GM18870 (cell line): ENCODE measurements around the gene SESN1.

Experiments
- ATAC-seq: cut with Tn5 transposase; IDR thresholded peaks from one replicate; pipeline ENCODE4 v1.9.1; 2021; ENCODE audit warnings: moderate library complexity; ENCODE audit not compliant: unreplicated experiment

Gene SESN1

DNA sequence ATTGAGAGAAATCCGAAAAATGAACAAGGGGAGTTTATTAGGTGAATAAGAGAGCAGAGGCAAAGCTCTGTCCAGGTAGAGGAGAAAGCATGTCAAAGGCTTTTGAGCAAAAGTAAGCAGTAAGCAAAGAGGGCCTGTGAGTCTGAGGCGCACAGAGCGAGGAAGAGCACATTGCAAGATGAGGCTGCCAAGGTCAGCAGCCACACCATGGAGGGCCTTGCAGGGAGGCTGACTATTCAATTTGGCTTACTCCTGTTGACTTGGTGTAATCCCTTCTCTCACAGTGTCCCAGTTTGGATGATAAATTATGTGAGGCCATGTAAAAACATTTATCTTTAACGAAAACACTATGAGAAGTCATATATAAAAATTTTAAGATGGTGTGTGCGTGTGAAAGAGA is 32.4 kb downstream of the SESN1 start:
- no peak for ATAC-seq

DNA sequence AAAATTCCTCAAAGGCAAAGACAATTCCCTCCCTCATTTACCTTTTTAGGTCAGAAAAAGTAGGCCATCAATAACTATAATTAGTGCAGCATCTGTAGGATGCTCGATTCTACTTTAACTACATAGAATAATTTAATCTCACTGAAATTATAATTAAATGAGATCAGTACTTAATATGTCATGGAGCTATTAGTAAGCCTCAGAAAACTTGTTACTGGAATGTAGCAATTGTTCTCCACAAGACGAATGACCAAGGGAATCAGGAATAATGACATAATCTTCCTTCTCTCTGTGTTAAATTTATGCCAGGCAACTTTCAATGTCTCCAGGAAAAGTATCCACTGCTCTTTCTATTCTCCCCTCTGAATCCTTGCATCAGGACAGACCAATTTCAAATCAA is 34.1 kb downstream of the SESN1 start:
- no peak for ATAC-seq

DNA sequence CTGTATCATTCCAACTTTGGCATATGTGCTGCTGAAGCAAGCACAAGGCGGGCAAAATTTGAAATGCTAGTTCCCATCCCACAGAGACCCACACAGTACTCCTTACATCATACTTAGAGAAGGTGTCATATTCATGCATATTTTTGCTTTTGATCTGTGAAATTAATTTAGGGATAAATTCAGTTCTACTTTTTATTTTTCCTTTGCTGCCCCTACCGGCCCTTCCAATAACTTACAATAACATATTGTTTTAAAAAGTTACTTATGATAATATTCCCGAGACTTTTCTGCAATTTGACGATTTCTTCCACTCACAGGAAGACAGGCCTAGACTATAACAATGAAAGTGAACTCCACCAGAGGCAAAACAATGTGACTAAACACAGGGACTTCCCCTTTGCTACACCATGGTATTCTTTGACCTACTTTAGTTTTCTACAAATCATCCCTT is 35.0 kb downstream of the SESN1 start:
- ATAC-seq: no peak

DNA sequence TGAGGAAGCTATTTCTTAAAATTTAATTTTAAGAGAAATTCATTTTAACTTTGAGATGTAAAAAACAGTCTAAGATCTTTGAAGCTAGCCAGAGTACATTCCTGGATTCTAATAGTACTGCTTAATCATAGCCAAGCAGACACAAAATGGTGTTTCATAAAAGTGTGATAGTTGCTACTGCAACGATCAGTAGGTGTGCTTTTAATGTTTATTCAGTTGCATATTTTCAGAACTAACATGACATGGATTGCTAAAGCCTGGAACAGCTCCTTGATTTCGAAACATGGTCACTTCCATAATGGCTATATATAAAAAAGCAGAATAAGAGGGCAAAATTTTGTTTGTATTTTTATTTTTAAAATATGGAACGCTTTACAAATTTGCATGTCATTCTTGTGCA is 35.5 kb downstream of the SESN1 start:
- ATAC-seq: no peak

DNA sequence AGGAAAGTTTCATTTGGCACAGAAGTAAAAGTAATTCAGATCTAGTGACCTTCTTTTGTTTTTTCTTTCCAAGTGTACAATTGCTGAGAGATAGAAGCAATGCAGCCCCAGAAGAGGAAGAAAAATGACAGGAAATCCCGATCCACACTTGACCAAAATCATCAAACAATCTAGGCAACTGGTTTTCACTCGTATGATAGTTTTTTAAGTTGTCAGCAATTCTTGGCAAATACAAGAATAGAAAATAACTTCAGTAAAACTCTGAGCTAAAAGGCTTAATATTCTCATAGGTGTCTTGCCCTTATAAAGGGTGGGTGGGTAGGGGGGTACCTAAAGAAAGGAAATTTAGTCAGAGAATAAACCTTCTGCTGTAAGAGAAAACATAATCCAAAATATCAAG is 36.0 kb downstream of the SESN1 start:
- ATAC-seq: no peak

DNA sequence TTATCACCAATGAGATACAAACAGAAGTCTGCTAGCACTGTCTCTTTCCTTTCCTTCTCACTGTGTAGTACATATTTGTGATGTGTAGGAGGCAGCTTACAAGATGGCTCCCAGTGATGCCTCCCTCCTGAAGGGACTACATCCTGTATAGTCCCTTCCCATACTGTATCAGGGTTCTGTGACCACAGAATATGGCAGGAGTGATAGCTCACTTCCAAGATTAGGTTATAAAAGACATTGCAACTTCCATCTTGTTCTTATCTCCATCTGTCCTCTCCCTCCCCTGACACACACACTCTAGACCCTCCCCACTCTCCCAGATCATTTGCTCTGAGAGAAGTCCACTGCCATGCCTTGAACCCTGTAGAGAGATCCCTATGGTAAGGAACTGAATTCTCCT is 38.0 kb downstream of the SESN1 start:
- no peak for ATAC-seq

DNA sequence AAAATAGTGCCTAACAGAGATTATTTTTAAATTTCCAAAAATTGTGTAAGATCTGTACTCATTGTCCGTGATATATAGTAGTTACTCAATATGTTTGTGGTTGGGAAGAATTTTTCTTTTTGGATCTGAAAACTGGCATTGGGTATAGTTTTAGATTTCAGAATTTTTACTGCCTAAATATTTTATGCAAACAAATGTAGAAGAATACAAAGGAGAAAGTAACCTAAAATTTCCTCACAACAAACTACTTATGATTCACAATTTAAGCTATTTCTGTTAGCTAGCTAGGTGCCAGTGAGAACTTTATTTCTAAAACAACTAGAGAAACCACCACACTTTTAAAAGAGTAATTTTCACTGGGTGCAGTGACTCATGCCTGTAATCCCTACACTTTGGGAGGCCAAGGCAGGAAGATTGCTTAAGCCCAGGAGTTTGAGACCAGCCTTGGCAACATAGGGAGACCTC is 38.8 kb downstream of the SESN1 start:
- ATAC-seq: no peak

DNA sequence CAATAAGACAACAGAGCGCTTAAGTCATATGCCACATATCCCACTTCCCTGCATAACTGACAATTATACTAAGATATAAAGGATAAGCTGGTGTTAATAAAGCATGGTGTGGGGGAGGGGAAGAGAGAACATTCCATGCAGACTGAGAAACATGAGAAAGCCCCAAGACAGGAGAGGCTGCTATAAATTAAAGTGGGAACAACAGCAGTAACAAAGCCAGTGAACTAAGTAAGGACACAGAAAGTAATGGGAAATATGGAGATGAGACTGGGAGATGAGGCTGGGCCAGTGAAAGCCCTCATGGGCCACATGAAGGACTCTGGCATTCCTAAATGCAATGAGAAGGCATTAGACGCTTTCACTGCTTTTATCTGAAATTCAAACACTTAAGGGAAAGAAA is 41.3 kb downstream of the SESN1 start:
- no peak for ATAC-seq

DNA sequence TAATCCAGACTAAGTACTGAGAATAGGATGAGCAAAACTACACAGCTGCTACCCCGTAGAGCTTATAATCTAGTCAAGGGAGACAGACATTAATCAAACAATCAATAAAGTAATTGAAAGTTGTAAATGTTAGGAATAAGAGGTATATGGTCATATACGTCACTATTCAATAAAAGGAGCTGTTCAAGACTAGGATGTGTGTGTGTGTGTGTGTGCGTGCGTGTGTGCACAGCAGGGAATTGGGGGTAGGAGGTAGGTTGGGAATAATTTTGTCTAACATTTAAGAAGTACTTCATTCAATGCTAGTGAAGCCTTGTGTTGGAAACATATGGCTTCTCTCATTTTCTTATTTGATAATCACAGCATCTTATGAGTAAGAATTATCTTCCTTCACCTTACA is 41.8 kb downstream of the SESN1 start:
- ATAC-seq: no peak

DNA sequence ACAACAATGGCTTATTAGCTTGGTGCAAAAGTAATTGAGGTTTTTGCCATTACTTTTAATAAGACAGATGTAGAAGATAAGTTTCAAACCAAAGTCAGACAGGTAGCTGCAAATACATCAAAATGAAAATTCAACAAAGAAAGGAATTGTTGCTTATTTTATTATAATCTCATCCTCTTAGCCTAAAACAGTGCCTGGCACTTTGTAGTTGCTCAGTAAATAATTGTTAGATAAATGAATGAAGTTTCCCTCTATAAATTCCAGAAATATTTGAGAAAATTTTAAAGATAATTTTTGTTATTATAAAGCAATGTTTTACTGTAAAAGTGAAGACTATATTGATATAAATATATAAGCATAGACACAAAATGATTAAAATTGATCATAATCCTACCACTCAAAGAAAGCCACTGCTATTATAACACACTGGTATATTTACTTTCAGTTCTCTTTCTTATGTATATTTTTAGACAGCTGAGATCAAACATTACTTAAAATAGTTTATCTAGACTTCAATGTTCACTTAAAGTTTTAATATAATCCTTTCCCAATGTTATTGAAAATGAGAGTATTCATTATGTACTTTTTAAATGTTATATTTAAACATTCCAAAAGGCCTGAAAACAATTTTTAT is 42.5 kb downstream of the SESN1 start:
- ATAC-seq: no peak

DNA sequence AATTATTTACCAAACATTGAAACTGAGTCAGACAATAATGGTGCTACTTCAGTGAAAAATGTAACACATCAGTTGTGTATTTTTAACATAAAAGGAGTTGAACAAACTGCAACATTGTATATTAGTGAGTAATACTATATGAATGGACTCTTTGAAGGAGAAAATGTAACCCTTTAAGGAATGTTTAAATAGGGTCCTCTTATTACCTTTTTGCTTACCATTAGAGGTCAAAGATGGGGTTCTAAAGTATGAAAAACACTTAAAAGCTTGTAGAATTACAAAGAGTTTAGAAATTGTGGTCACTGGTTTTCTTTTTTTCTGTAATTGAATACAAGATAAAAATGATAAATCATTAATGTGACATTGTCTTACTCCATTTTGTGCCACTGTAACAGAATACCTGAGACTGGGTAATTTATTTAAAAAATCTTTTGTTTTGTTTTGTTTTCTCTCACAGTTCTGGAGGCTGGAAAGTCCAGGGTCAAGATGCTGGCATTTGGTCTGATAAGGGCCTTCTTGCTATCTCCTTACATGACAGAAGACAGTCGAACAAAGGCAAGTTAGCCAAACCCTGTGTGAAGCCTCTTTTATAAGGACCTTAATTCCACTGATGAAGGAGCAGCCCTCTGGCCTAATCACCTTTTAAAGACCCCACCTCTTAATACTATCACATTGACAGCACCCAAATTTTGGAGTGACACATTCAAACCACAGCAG is 43.2 kb downstream of the SESN1 start:
- no peak for ATAC-seq

DNA sequence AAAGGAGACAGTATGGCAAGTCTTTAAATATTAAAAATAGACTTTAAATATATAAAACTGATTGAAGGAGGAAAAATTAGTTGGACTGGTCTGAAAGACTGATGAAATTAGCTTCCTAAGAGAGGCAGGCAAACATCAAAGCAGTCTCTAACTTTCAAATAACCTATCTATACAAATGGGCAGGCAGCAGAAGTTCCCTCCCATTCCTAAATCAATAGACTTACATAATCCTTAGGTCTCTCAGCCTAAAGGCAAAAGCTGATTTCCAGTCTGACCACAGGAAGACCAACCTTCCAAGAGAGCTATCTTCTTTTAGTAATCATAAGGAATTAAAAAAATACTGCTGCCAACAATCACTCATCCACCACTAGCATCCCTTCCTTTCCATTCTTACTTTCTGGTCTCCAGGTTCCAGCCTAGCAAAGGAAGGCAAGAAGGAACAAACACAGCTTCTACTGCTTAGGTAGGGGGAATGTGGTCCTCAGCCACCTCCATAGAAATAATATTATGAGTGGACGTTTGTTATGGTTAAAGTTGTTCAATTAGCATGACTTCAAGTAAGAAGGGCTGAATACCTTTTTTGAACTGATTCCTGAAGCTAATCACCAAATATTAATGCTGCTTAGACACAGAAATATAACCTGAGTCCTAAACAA is 44.1 kb downstream of the SESN1 start:
- ATAC-seq: no peak

DNA sequence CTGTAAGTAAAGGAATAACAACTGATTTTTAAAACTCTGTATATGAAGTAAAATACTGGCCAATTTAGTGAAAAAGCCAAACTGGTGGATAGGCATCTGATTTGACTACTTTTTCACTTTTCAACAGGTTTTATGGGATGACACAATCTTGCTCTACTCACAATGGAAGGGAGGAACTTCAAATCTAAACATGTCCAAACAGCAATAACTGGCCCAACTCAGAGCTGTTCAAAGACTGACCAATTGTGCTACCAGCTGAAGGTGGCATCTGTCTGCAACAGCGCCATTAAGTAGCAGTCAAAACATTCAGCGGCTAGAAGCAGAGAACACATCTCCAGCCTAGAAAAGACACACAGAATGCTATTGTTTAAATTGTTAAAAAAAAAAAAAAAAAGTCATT is 44.6 kb downstream of the SESN1 start:
- ATAC-seq: no peak

DNA sequence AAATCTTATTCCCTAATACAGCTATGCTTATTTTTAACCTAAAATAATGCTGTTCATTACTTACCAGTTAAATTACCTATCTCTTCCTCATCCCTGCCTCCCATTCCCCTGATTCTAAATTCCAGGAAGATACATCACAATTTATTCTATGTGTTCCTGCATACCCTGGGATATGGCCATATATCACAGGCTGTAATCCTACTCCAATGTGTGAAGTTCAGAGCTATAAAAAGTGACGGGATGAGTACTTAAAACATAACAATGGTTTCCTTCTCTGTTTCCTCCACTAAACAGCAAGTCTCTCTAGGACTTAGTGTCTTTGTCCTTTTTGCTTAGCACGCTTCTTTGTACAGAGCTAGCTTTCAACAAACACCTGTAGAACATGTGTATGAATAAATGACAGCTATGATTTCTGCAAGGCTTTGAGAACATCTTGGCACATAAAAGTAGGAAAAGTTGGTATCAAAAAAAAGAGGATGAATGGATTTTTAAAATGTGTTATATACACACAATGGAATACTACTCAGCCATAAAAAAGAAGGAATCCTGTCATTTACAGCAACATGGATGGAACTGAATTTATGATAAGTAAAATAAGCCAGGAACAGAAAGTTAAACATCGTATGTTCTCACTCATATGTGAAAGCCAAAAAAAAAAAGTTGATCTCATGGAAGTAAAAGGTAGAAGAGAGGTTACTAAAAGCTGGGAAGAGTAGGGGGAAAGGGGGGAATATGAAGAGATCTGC is 45.8 kb downstream of the SESN1 start:
- no peak for ATAC-seq

DNA sequence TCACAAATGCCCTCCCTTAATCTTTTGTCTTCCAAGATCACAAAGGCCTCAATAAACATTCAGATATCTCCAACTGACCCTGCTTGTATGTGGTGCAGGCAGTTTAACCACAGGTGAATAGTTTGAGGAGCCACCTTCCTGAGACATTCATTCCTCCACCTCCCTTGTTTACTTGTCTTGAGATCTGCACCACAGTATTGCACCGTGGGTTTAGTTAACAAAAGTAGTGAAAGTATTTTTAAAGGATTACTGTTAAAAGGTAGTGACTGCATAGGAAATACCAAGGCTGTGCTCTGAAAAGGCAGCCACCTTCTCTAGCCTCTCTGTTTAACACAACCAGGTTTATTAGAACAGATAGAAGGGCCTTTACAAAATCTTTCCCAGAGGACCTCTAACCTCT is 46.5 kb downstream of the SESN1 start:
- no peak for ATAC-seq

DNA sequence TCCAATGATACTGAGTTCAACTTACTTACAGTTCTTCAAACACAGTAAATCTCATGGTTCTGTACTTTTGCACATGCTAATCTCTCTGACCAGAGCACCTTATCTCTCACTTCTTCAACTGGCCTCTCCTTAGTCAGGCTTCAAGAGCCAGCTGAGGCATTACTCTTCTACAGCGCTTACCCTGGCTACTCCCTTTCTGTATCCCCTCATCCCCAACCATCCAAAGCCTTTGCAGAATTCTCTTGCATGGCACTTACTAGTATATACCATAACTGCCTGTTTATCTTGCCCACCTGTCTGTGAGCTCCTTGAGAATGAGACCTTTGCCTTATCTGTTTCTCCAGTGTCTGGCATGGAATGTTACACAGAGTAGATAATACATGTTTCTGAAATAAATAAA is 49.2 kb downstream of the SESN1 start:
- ATAC-seq: no peak

DNA sequence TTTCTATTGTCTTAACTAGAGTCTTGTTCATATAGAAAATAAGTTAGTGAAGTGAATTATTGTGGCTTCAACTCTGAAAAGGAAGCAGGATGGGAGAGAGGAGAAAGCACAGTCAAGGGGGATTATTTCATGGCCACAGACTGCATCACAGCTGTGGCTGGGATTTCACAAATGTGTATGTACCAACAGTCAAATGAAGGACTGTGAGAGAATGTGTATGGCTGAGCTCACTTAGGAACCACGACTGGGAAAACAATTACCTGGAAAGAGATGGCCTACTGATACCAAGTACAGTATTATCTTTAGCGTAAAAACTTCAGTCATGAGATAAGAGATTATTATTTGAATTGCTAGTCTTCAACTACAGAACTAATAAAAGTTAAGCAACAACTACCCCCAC is 54.9 kb downstream of the SESN1 start:
- no peak for ATAC-seq

DNA sequence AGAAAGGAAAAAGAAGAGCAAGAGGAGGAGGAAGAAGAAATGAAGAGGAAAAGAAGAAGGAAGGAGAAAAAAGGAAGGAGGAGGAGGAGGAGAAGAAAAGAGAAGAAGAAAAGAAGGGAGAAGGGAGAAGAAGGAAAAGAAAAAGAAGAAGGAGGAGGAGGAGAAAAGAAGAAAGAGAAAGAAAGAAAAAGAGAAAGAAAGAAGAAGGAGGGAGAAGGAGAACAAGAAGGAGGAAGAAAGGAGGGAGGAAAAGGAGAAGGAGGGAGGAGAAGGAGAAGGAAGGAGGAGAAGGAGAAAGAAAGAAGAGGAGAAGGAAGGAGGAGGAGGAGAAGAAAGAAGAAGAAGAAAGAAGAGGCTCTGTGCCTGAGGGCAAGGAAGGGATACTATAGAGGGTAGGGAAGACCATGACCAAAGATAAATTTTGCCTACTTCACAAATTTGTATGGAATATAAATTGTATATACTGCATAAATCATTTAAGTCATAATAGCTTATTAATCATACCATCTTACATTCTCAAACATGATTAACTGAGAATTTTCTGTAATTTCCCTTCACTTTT is 55.7 kb downstream of the SESN1 start:
- ATAC-seq: no peak

DNA sequence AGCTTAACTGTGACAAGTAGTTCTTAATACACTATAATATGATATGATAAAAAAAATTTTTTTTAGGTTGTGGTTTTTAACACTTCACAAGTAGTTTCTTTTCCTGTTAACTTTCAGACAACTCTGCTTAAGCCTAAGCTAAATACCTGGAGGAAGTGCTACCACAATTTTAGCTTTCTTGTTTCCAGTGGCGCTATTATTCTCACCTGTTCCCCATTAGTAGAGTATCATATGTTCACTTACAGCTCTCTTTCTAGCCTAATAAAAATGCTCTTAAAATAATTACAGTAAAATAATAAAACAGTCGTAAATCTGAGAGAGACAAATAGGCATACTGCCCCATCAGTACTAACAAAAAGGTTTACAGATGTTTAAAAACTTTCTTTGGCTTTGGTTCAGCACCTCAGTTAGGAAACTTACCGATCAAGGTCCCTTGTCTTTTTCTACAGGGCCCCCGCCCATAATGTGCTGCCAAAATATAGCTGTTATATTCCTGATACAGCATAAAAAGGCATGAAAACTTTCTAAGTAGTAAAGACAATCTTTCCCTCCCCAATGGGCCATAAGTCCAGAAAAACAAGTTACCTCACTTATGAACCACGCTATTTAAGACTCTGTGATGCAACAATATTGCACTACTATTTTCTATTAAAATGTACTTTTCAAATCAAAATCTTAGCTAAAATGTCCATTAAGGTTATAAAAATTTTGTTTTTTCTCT is 57.9 kb downstream of the SESN1 start:
- ATAC-seq: no peak

DNA sequence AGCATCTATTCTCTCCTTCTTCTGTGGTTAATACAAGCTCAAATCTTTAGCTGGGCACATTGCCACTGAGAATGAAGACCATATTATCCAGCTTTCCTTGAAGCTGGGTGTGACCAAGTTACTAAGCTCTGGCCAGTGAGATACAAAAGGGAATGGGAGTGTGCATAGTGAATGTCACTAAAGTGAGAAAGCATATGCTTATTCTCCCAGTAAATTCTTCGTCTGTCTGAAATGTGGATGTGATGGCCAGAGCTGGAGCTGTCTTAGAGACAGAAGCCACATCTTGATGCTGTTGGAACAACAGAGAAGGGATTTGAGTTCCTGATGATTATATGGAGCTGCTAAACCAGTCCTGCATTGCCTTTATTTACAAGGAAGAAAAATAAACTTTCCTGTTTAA is 60.1 kb downstream of the SESN1 start:
- ATAC-seq: no peak

DNA sequence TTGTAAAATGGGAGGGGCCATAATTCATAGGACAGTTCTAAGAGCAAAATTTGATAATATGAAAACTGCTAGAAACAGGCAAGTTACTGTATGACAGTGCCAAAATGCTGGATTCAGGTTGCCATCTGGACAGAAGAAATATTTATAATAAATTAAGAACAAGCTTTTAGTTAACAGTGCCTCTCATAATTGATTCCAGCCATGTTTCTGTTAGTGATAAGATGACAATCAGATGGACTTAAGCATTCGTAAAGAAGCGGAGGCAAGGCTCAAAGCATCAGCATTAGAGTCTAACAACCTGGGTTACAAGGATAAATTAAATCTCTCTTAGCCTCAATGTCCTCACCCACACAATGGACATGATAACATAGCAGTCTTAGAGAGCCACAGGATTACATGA is 61.0 kb downstream of the SESN1 start:
- no peak for ATAC-seq
